GM13976 (cell line): ENCODE results near the gene FOXN4.

Source experiments
- DNase-seq: peaks from one replicate; pipeline ENCODE4 v3.0.0; 2012; ENCODE audit warnings: low spot score
- in situ Hi-C: fragments of 300-500 bp; cut with MboI; formaldehyde crosslinking; loops from one replicate; pipeline ENCODE4 v1.12.0; 2022; ENCODE audit warnings: low sequenced_read_pairs, mixed read lengths, inconsistent platforms; ENCODE audit not compliant: unreplicated experiment
- TF ChIP-seq, protein P1 (sequence below): IDR thresholded peaks from 2 replicates; pipeline ENCODE4 v1.5.1; 2012; ENCODE audit warnings: borderline replicate concordance, mild to moderate bottlenecking; ENCODE audit not compliant: insufficient read depth; ENCODE audit errors: extremely low read depth, missing control alignments, control extremely low read depth

Gene FOXN4, protein sequence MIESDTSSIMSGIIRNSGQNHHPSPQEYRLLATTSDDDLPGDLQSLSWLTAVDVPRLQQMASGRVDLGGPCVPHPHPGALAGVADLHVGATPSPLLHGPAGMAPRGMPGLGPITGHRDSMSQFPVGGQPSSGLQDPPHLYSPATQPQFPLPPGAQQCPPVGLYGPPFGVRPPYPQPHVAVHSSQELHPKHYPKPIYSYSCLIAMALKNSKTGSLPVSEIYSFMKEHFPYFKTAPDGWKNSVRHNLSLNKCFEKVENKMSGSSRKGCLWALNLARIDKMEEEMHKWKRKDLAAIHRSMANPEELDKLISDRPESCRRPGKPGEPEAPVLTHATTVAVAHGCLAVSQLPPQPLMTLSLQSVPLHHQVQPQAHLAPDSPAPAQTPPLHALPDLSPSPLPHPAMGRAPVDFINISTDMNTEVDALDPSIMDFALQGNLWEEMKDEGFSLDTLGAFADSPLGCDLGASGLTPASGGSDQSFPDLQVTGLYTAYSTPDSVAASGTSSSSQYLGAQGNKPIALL

DNA sequence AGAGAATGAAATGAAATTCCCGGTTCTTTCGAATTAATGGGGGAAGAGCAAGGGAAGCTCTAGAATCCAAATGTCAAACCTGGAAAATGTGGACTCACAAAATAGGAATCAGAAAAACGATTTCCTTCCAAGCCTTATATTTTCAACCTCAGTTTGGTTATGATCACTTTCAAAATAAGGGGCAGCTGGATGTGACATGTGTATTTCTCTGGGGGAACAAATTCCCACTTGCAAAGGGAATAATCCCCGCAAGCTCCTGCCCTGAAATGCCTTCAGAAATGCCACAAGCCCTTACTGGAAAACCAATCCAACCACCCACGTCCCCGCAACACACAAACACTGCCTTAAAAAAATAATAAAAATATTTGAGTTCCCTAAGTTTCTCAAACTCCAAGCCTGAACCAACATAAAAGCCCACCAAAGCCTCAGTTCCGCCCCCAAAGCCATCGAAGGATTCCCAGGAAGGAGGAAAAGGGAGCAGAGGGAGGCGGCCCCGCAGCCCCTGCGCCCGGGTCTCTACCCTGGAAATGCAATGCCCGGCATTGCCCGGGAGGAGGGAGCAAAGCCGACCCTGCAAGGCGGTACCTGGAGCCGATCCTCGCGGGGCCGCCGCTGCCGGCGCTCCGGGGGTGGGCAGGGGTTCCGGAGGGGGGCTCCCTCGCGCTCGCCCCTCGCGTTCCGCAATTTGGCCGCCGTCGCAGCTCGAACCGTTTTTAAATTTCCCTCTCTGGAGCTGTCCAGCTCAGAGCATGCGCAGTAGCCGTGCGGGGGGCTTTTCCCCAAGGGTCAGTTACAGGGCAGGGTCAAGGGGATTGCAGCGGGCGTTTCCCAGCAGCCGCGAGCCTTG is at the start of gene FOXN4:
Gene FOXN4, minus strand, starts transcription at position 751 of the 847 bp plus-strand sequence. CDS start 963 bp downstream, outside the sequence.
- in situ Hi-C loops = no loop called here
- TF ChIP-seq, protein P1, sequence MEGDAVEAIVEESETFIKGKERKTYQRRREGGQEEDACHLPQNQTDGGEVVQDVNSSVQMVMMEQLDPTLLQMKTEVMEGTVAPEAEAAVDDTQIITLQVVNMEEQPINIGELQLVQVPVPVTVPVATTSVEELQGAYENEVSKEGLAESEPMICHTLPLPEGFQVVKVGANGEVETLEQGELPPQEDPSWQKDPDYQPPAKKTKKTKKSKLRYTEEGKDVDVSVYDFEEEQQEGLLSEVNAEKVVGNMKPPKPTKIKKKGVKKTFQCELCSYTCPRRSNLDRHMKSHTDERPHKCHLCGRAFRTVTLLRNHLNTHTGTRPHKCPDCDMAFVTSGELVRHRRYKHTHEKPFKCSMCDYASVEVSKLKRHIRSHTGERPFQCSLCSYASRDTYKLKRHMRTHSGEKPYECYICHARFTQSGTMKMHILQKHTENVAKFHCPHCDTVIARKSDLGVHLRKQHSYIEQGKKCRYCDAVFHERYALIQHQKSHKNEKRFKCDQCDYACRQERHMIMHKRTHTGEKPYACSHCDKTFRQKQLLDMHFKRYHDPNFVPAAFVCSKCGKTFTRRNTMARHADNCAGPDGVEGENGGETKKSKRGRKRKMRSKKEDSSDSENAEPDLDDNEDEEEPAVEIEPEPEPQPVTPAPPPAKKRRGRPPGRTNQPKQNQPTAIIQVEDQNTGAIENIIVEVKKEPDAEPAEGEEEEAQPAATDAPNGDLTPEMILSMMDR = no peak
- peak; percentile 14 for DNase-seq

DNA sequence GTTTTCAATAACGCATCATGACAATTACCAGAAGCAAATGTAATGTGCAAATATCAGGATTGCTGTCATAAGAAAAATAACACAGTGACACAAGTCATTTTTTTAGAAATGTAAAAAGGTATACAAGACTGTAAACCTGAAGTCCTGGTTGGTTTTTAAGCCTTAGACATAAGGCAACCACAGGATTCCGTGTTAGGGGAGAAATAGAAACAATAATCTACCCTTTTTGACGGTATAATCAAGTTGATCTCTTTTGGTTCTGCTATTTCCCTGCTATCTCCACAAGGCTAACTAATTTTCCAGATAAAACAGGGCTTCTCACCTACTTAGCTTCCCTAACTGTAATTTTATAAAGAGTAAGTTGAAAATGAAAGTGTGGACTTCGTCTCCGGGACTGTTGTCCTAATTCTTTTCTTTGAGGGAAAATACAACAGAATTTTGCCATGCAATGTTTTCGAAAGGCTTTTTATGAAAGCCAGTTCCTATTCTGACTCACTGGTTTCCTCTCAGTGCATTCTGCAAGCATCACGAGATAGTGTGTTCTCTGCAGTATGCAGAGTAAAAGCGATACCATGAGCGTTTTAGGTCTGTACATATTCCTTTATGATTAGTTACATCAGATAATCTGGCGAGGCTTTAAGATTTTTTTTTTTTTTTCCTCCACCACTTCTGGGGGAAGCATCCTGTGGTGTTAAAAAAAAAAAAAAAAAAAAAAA is 49.2 kb upstream of the FOXN4 start:
- DNase-seq = peak; percentile 59
- in situ Hi-C loops = no loop called here
- TF ChIP-seq, protein P1 = no peak

DNA sequence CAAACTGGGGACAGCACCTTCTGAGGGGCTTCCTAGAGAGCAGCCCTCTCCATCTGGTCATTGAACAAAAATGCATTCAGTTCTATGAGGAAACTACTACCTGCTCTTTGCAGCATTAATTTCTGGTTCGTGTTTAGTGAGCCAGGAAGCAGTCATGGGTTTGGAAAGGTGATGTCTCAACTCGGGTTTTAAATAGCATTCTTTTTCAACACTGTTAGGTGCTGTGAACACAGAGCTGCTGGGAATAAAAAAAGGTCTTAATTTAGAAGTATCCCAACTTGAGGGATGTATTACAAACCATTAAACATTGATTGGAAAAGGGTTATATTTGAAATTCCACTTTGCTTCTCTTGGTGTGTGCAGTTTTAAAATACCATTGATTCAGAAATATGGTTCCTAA is 47.9 kb upstream of the FOXN4 start:
- in situ Hi-C loops = no loop called here
- no peak for DNase-seq
- TF ChIP-seq, protein P1 = no peak

DNA sequence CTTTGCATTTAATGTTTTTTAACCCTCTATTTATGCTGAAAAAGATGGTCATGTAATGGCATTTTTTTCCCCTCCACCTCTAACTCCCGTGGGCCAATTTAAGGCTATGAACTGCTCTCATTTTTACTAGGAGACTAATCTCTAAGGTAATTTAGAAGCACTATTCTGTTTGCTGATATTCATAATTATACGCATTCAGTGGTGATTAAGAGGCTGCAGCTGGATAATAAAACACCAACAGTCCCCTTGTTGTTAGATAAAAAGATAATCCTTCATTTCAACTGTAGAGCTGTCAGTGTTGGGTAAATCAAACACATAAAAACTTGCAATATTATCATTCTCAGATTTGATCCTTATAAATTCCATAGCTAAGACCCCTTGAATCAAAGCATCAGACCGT is 47.5 kb upstream of the FOXN4 start:
- TF ChIP-seq, protein P1 = no peak
- in situ Hi-C loops = no loop called here
- DNase-seq = no peak

DNA sequence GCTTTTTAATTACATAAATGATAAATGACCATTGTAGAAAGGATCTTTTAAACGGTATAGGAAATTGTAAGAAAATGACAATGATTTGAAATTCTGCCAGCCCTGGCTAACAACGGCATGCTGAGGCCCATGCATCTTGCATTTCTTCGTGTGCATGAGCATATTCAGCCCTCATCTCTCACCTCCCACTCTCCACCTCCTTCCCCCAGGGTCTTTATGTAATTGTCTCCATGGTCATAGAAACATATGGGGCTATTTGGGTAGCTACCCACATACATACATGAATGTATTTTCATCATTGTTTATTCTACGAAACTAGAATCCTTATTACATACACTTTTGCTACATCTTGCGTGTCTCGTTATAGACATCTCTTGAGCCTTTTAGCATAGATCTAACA is 43.1 kb upstream of the FOXN4 start:
- TF ChIP-seq, protein P1 = no peak
- no peak for DNase-seq
- in situ Hi-C loops = no loop called here

DNA sequence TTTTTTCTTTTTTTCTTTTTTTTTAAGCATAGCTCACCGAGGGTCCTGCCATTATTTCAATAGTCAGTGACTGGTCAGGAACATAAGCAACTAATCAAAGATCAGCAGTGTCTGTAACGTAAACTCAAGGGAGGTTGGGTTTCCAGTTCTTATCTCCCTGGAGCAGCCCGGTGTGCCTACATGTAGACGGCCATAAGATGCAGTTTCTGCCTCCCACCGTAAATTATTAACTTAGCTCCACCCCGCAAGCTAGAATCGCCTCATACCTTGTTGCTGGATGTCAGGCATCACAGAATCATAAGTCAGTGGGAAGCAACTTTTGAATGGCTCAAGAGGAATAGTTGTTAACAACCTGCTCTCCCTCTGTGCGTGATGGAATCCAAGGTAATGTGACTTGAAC is 38.5 kb upstream of the FOXN4 start, which contains the start of gene MYO1H:
Gene MYO1H, plus strand, starts transcription at position 312 of the 400 bp plus-strand sequence. Its CDS starts 61 bp downstream, at position 373.
- no peak for DNase-seq
- in situ Hi-C loops = no loop called here
- TF ChIP-seq, protein P1 = no peak
